GM12878 (cell line): ENCODE measurements around the gene PLXNA2. TPM values are rescaled to one million over a fixed set of nuclear protein-coding genes. Genes with fewer than 3 reads are reported as not detected.

Experiments used
- ATAC-seq: fragments of 200-7000 bp; cut with Tn5 transposase; 3 replicates; pipeline ENCODE4 v1.9.1; 2020; ENCODE audit warnings: mild to moderate bottlenecking, moderate library complexity
- BruUV-seq: library from RNA; stranded (reverse); fragments of 400-500 nt; replicated peaks from 2 replicates; lab custom pipeline; 2021; lab: Mats Ljungman, UMichigan
- CTCF ChIA-PET: fragments of 300-600 bp; sonication (Branson Sonifier 250); formaldehyde crosslinking; extraction: SDS; loops from one replicate; lab custom pipeline; 2021; ENCODE audit warnings: inconsistent platforms; lab: Yijun Ruan, JAX
- POLR2A ChIA-PET: fragments of 350-600 bp; formaldehyde crosslinking; extraction: SDS; loops from one replicate; lab custom pipeline; 2021; ENCODE audit warnings: inconsistent platforms; lab: Charles Lee
- RAD21 ChIA-PET: fragments of 300-600 bp; sonication (Branson Sonifier 250); formaldehyde crosslinking; loops from one replicate; lab custom pipeline; 2023; ENCODE audit warnings: antibody characterized with exemption; ENCODE audit not compliant: unreplicated experiment; lab: Charles Lee
- SMC1A ChIA-PET: fragments of 300-600 bp; sonication (Branson Sonifier 250); formaldehyde crosslinking; loops from one replicate; lab custom pipeline; 2023; ENCODE audit not compliant: unreplicated experiment, uncharacterized antibody; lab: Charles Lee
- DNase-seq: peaks from one replicate; pipeline ENCODE4 v3.0.0-alpha.2; 2011; ENCODE audit warnings: low read depth, low spot score
- FAIRE-seq: peaks from 3 replicates; lab custom pipeline; 2011; peaks lifted over from hg19 to GRCh38; lab: Jason Lieb, UNC
- H2AFZ ChIP-seq: 2 replicates; pipeline ENCODE4 v1.6.0; 2011; ENCODE audit warnings: low read depth, low read length, control low read depth; ENCODE audit not compliant: control insufficient read depth
- H3K27ac ChIP-seq: 2 replicates; pipeline ENCODE4 v1.5.1; 2011; ENCODE audit warnings: control low read depth; ENCODE audit not compliant: control insufficient read depth, insufficient read depth
- H3K27me3 ChIP-seq, 2 experiments: replicated peaks in 1 of 2; 2 replicates each; pipeline versions ENCODE4 v1.6.0 to v1.6.1; 2011; ENCODE audit warnings: low read length in 1 of 2; ENCODE audit not compliant: control insufficient read depth in 2 of 2, insufficient read depth in 2 of 2
- H3K36me3 ChIP-seq, 2 experiments: 2 replicates each; pipeline ENCODE4 v1.5.1; 2011; ENCODE audit warnings: low read length in 1 of 2; ENCODE audit not compliant: control insufficient read depth in 2 of 2, insufficient read depth in 2 of 2
- H3K4me1 ChIP-seq: 2 replicates; pipeline ENCODE4 v1.6.1; 2011; ENCODE audit warnings: mild to moderate bottlenecking, low read length, moderate library complexity, mixed read lengths; ENCODE audit not compliant: control insufficient read depth, insufficient read depth
- H3K4me2 ChIP-seq: 2 replicates; pipeline ENCODE4 v1.6.0; 2011; ENCODE audit warnings: control low read depth; ENCODE audit not compliant: control insufficient read depth, insufficient read depth
- H3K4me3 ChIP-seq: fragments of 200-600 bp; sonication (generic); 2 replicates; pipeline ENCODE4 v1.5.1; 2016
- H3K79me2 ChIP-seq: 2 replicates; pipeline ENCODE4 v1.6.0; 2011; ENCODE audit warnings: low read length; ENCODE audit not compliant: control insufficient read depth, insufficient read depth
- H3K9ac ChIP-seq: 2 replicates; pipeline ENCODE4 v1.8.0; 2011; ENCODE audit warnings: low read length, control low read depth, mixed read lengths; ENCODE audit not compliant: control insufficient read depth, insufficient read depth
- H3K9me3 ChIP-seq: replicated peaks from 3 replicates; pipeline ENCODE4 v1.5.1; 2011; ENCODE audit warnings: mild to moderate bottlenecking, low read length; ENCODE audit not compliant: control insufficient read depth, insufficient read depth
- H4K20me1 ChIP-seq: 2 replicates; pipeline ENCODE4 v1.6.0; 2011; ENCODE audit not compliant: control insufficient read depth, insufficient read depth
- BRCA1 ChIP-seq: IDR thresholded peaks from 2 replicates; pipeline ENCODE4 v1.6.1; 2011; ENCODE audit warnings: low read depth, low read length, improper control_type of control experiment
- CTCF ChIP-seq, 3 experiments: IDR thresholded peaks in 2 of 3; conservative IDR thresholded peaks in 1 of 3; 2 replicates each; pipeline ENCODE4 v1.5.1; 2011; ENCODE audit warnings: low read depth in 3 of 3, low read length in 3 of 3, mild to moderate bottlenecking in 3 of 3, control low read depth in 2 of 3, moderate library complexity in 2 of 3, inconsistent platforms in 1 of 3, mixed read lengths in 1 of 3; ENCODE audit not compliant: control insufficient read depth in 2 of 3, insufficient read depth in 1 of 3; ENCODE audit errors: extremely low read depth in 1 of 3
- CUX1 ChIP-seq: IDR thresholded peaks from 2 replicates; pipeline ENCODE4 v1.6.1; 2012; ENCODE audit warnings: improper control_type of control experiment, low read depth, low read length; ENCODE audit not compliant: insufficient replicate concordance
- GATAD2B ChIP-seq: fragments of 450-650 bp; conservative IDR thresholded peaks from 2 replicates; pipeline ENCODE4 v1.6.1; 2017; ENCODE audit warnings: low read depth, mild to moderate bottlenecking, moderate library complexity
- MLLT1 ChIP-seq: fragments of 450-650 bp; IDR thresholded peaks from 2 replicates; pipeline ENCODE4 v1.6.1; 2016; ENCODE audit warnings: mild to moderate bottlenecking
- NR2C2 ChIP-seq: IDR thresholded peaks from 2 replicates; pipeline ENCODE4 v1.6.1; 2011; ENCODE audit warnings: borderline replicate concordance, low read depth; ENCODE audit not compliant: control insufficient read depth, insufficient read length
- TAF1 ChIP-seq: IDR thresholded peaks from 2 replicates; pipeline ENCODE4 v1.6.1; 2011; ENCODE audit warnings: mild to moderate bottlenecking, low read depth, low read length, borderline replicate concordance
- TCF7 ChIP-seq: IDR thresholded peaks from 2 replicates; pipeline ENCODE4 v1.6.1; 2014; ENCODE audit warnings: antibody characterized with exemption, borderline replicate concordance
- USF1 ChIP-seq: IDR thresholded peaks from 2 replicates; pipeline ENCODE4 v1.6.1; 2011; ENCODE audit warnings: borderline replicate concordance, low read depth, mild to moderate bottlenecking, moderate library complexity, mixed read lengths, low read length; ENCODE audit not compliant: insufficient read depth; ENCODE audit errors: extremely low read length
- YBX1 ChIP-seq: fragments of 450-650 bp; IDR thresholded peaks from 2 replicates; pipeline ENCODE4 v1.6.1; 2016; ENCODE audit warnings: antibody characterized with exemption
- WGBS: methylation state at CpG from one replicate; pipeline ENCODE4 v1.1.6; 2016; ENCODE audit warnings: low lambda C conversion rate; ENCODE audit not compliant: insufficient replicate concordance, insufficient coverage; ENCODE audit errors: missing lambda C conversion rate; 5-methylcytosine and 5-hydroxymethylcytosine counted together
- in situ Hi-C: fragments of 300-500 bp; cut with MboI; formaldehyde crosslinking; loops from 9 replicates; pipeline ENCODE4 v1.14.3; 2018; ENCODE audit warnings: mixed read lengths
- intact Hi-C: fragments of 100-400 bp; cut with micrococcal nuclease; formaldehyde crosslinking; loops from one replicate; pipeline ENCODE4 v1.14.2; 2022; ENCODE audit not compliant: unreplicated experiment
- polyA plus RNA-seq, 11 experiments: library from polyadenylated mRNA; depleted of rRNA in 4 of 11; unstranded in 6 of 11; stranded (reverse) in 5 of 11; fragments of >200 nt; fragmentation: Nextera tagmentation in 4 of 11; fragmentation: Illumina TruSeq in 1 of 11; extraction: Ambion mirVana in 4 of 11; extraction: Trizol in 1 of 11; gene quantifications; 1 replicate in 1 of 11; 2 replicates in 10 of 11; pipeline versions ENCODE4 v1.2.1 to v1.2.3, GENCODE V29; 2011 to 2016; ENCODE audit warnings: inconsistent platforms in 2 of 11, missing spikeins in 2 of 11, low read depth in 1 of 11
- total RNA-seq, 4 experiments: library from RNA; depleted of rRNA in 3 of 4; stranded (reverse); fragments of >200 nt in 3 of 4; fragmentation: Illumina TruSeq in 1 of 4; extraction: Trizol in 1 of 4; gene quantifications; 2 replicates each; pipeline versions ENCODE4 v1.2.1 to v1.2.3, GENCODE V29; 2013 to 2021

PLXNA2 gene
- total and polyA plus RNA-seq, 10 of the 15 experiments (the other 5 are each of a cell fraction or from before 2014, with no cell fraction given), result under 0.01 to 0.08 (median 0.07) TPM; not detected in 4

- TF ChIP-seq MLLT1 (no peak), GATAD2B (no peak)
These were observed 85.3 kb downstream of the PLXNA2 start (continued) for GRCh38 chr1:208158640-208159554.

GRCh38 chr1:208157769-208158168 lies 86.4 kb downstream of the PLXNA2 start:
- Histone ChIP-seq H3K4me2 (no peak overlapping the region), H3K27me3 (no peaks in the 10 kb centered on the region; a peak in 2 of 4 replicates), H3K4me3 (no peak overlapping the region), H3K27ac (no peak overlapping the region), H2AFZ (no peak overlapping the region), H3K9ac (no peak overlapping the region), H3K36me3 (no peaks in the 10 kb centered on the region), H3K4me1 (0 out of 2 replicates have a peak, but pooled peaks cover 3% of the 10 kb centered on the region), H3K9me3 (no peaks in the 10 kb centered on the region), H3K79me2 (no peaks in the 10 kb centered on the region), H4K20me1 (no peaks in the 10 kb centered on the region)
- CTCF ChIA-PET, result interaction anchor here (1.0 to 2.1 kb wide), 3 partner anchors 25 to 86 kb away, joined by 3 to 8 read pairs (median 3); partner anchors contain the start of gene PLXNA2
- POLR2A ChIA-PET, result no interaction called here
- WGBS, result 43% methylated on average over 2 of the region's 3 CpGs
- FAIRE-seq (no peak), ATAC-seq (no peak), DNase-seq (no peak)
- RAD21 ChIA-PET, result interaction anchor here (1.2 kb wide), 1 partner anchor 85 kb away, joined by 4 read pairs; no protein-coding TSS in a partner anchor
- SMC1A ChIA-PET, result interaction anchor here (1.0 to 1.5 kb wide), 4 partner anchors 14 to 80 kb away, joined by 3 to 4 read pairs (median 4); no protein-coding TSS in a partner anchor
- intact Hi-C loops, result no loop called here
- no TSS peak for BruUV-seq
- in situ Hi-C loops, result no loop called here
- no peak for TF ChIP-seq TAF1
- no peak for TF ChIP-seq CUX1
- no peak for TF ChIP-seq USF1
- TF ChIP-seq CTCF (IDR thresholded peaks at IDR 0.05 in 2 of 3, conservative IDR thresholded peaks at IDR 0.05 in 1 of 3; ENCODE audit: control insufficient read depth in 2 of 3, extremely low read depth in 1 of 3, insufficient read depth in 1 of 3, low read depth in 3 of 3, low read length in 3 of 3), result no peak
- no peak for TF ChIP-seq TCF7
- no peak for TF ChIP-seq BRCA1
- no peak for TF ChIP-seq NR2C2
- no peak for TF ChIP-seq YBX1
